HepG2 (cell line): ENCODE results near the gene JUND. TPM values are rescaled to one million over a fixed set of nuclear protein-coding genes. Genes with fewer than 3 reads are reported as not detected.

ENCODE experiments used
- CREB1 ChIP-seq, 2 experiments: fragments of 450-650 bp in 1 of 2; IDR thresholded peaks; 2 replicates each; pipeline ENCODE4 v1.6.1; 2016 to 2017; ENCODE audit warnings: control low read depth in 1 of 2, mild to moderate bottlenecking in 1 of 2, missing compliant biosample characterization in 1 of 2, missing genetic modification characterization in 1 of 2
- NFKB2 ChIP-seq: sonication (generic); formaldehyde crosslinking; IDR thresholded peaks from 2 replicates; pipeline ENCODE4 v1.4.0; 2020; ENCODE audit warnings: missing genetic modification reagents, borderline replicate concordance
- NFYC ChIP-seq: IDR thresholded peaks from 2 replicates; pipeline ENCODE4 v1.6.1; 2016; ENCODE audit warnings: missing genetic modification reagents, missing compliant biosample characterization
- PHF21A ChIP-seq: sonication (generic); formaldehyde crosslinking; IDR thresholded peaks from 2 replicates; pipeline ENCODE4 v1.5.0; 2020; ENCODE audit warnings: mild to moderate bottlenecking, missing genetic modification reagents
- POGZ ChIP-seq: sonication (generic); formaldehyde crosslinking; IDR thresholded peaks from 2 replicates; pipeline ENCODE4 v1.4.0; 2020; ENCODE audit warnings: mild to moderate bottlenecking, missing genetic modification reagents
- POLR2AphosphoS5 ChIP-seq: IDR thresholded peaks from 2 replicates; pipeline ENCODE4 v1.6.1; 2012; ENCODE audit warnings: low read depth, low read length
- PRMT3 ChIP-seq: sonication (generic); formaldehyde crosslinking; IDR thresholded peaks from 2 replicates; pipeline ENCODE4 v1.8.1; 2022; ENCODE audit warnings: low read depth, mild to moderate bottlenecking, moderate library complexity, missing genetic modification reagents, borderline replicate concordance
- PTBP1 ChIP-seq: fragments of 200-400 bp; formaldehyde crosslinking; IDR thresholded peaks from 2 replicates; pipeline ENCODE4 v1.6.1; 2018; ENCODE audit warnings: low read length, low read depth; ENCODE audit not compliant: poor library complexity, severe bottlenecking
- RORA ChIP-seq: sonication (generic); formaldehyde crosslinking; IDR thresholded peaks from 2 replicates; pipeline ENCODE4 v1.5.0; 2020; ENCODE audit warnings: mild to moderate bottlenecking, missing genetic modification reagents, moderate library complexity
- STAG1 ChIP-seq: sonication (generic); formaldehyde crosslinking; IDR thresholded peaks from 2 replicates; pipeline ENCODE4 v1.4.0; 2020; ENCODE audit warnings: missing genetic modification reagents
- ZFX ChIP-seq: sonication (generic); formaldehyde crosslinking; IDR thresholded peaks from 2 replicates; pipeline ENCODE4 v1.4.0; 2020; ENCODE audit warnings: mild to moderate bottlenecking, low read depth, missing genetic modification reagents, moderate library complexity
- ZNF230 ChIP-seq: sonication (generic); formaldehyde crosslinking; IDR thresholded peaks from 2 replicates; pipeline ENCODE4 v1.4.0; 2020; ENCODE audit warnings: mild to moderate bottlenecking, missing genetic modification reagents
- ZNF260 ChIP-seq: sonication (generic); formaldehyde crosslinking; IDR thresholded peaks from 2 replicates; pipeline ENCODE4 v1.4.0; 2020; ENCODE audit warnings: missing genetic modification reagents, low read depth, mild to moderate bottlenecking, borderline replicate concordance
- ZNF335 ChIP-seq: sonication (generic); formaldehyde crosslinking; IDR thresholded peaks from 2 replicates; pipeline ENCODE4 v1.4.0; 2020; ENCODE audit warnings: missing genetic modification reagents
- ZNF563 ChIP-seq: sonication (generic); formaldehyde crosslinking; IDR thresholded peaks from 2 replicates; pipeline ENCODE4 v1.8.0; 2022; ENCODE audit warnings: mild to moderate bottlenecking, moderate library complexity, missing genetic modification reagents
- ZNF572 ChIP-seq: sonication (generic); formaldehyde crosslinking; IDR thresholded peaks from 2 replicates; pipeline ENCODE4 v1.5.1; 2020; ENCODE audit warnings: mild to moderate bottlenecking, missing genetic modification reagents
- polyA plus RNA-seq, 8 experiments: library from polyadenylated mRNA; depleted of rRNA in 3 of 8; stranded (reverse) in 7 of 8; unstranded in 1 of 8; fragments of >200 nt; fragmentation: Illumina TruSeq in 4 of 8; extraction: Trizol in 4 of 8; gene quantifications; 2 replicates each; pipeline versions ENCODE4 v1.2.1 to v1.2.3, GENCODE V29; 2011 to 2016; ENCODE audit warnings: low read depth in 4 of 8, missing spikeins in 1 of 8, mixed read lengths in 1 of 8; ENCODE audit not compliant: insufficient read depth in 1 of 8
- total RNA-seq, 5 experiments: library from RNA; depleted of rRNA; stranded (reverse); fragments of >200 nt; fragmentation: Illumina TruSeq; extraction: Trizol; gene quantifications; 2 replicates each; pipeline ENCODE4 v1.2.3, GENCODE V29; 2016; ENCODE audit warnings: low read depth in 1 of 5
- TF ChIP-seq, protein P1 (sequence below): sonication (generic); formaldehyde crosslinking; IDR thresholded peaks from 2 replicates; pipeline ENCODE4 v1.5.0; 2020; ENCODE audit warnings: missing genetic modification reagents, mild to moderate bottlenecking, borderline replicate concordance
- TF ChIP-seq, protein P2 (sequence below): IDR thresholded peaks from 2 replicates; pipeline ENCODE4 v1.6.1; 2016; ENCODE audit warnings: missing compliant biosample characterization, missing genetic modification reagents, borderline replicate concordance
- TF ChIP-seq, protein P3 (sequence below): IDR thresholded peaks from 2 replicates; pipeline ENCODE4 v1.6.1; 2012; ENCODE audit warnings: inconsistent platforms
- TF ChIP-seq, protein P4 (sequence below): sonication (generic); formaldehyde crosslinking; conservative IDR thresholded peaks from 2 replicates; pipeline ENCODE4 v1.4.0; 2020; ENCODE audit warnings: missing genetic modification reagents
- TF ChIP-seq, protein P5 (sequence below): IDR thresholded peaks from 2 replicates; pipeline ENCODE4 v1.6.1; 2016; ENCODE audit warnings: low read depth
- TF ChIP-seq, protein P6 (sequence below): IDR thresholded peaks from 2 replicates; pipeline ENCODE4 v1.6.1; 2016; ENCODE audit warnings: missing compliant biosample characterization, missing genetic modification reagents, borderline replicate concordance

JUND gene
- total and polyA plus RNA-seq, 2 of the 13 experiments (the other 11 are each of a cell fraction or from before 2014, with no cell fraction given): 41.2 to 59.8 TPM

DNA sequence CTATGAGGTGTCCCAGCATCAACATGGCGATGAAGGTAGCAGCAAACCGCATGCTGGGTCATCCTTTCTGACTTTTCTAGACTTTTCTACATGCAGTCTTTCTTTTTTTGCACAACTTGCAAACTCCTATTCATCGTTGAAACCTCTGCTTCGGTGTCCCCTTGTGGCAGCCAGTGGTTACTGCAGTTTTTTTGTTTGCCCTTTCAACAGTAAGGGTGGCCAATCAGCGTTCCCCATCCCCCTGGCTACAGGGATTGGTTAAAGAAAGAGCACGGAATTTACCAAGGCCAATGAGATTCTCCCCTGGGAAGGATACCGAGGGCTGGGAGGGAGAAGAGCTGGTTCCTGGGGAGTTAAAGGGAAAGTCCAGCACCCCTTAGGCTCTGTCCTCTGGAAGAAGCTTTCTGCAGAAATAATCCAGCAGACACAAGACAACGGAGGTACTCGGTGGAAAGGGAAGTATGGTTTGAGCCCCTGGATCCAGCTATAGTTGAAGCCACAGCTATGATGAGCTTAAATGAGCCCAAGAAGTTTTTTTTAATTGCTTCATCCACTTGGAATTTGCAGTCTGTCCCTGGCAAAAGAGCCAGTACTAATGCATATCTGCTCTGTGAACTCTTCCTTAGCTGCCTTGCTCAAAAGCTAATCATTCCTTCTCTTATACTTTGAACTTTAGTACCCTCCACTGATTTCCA is 47.1 kb upstream of the JUND start (continued):
- TF ChIP-seq, protein P1, sequence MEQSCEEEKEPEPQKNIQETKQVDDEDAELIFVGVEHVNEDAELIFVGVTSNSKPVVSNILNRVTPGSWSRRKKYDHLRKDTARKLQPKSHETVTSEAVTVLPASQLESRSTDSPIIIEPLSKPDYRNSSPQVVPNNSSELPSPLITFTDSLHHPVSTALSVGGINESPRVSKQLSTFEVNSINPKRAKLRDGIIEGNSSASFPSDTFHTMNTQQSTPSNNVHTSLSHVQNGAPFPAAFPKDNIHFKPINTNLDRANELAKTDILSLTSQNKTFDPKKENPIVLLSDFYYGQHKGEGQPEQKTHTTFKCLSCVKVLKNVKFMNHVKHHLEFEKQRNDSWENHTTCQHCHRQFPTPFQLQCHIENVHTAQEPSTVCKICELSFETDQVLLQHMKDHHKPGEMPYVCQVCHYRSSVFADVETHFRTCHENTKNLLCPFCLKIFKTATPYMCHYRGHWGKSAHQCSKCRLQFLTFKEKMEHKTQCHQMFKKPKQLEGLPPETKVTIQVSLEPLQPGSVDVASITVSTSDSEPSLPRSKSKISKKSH (CRISPR knock-in tag): no peak
- no peak for TF ChIP-seq ZNF563 (CRISPR knock-in tag)
- TF ChIP-seq RORA (CRISPR knock-in tag): no peak
- TF ChIP-seq, protein P2, sequence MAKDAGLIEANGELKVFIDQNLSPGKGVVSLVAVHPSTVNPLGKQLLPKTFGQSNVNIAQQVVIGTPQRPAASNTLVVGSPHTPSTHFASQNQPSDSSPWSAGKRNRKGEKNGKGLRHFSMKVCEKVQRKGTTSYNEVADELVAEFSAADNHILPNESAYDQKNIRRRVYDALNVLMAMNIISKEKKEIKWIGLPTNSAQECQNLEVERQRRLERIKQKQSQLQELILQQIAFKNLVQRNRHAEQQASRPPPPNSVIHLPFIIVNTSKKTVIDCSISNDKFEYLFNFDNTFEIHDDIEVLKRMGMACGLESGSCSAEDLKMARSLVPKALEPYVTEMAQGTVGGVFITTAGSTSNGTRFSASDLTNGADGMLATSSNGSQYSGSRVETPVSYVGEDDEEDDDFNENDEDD (CRISPR knock-in tag): peak; percentile 25; the same call in 1 of the 2 replicates
- TF ChIP-seq, protein P3, sequence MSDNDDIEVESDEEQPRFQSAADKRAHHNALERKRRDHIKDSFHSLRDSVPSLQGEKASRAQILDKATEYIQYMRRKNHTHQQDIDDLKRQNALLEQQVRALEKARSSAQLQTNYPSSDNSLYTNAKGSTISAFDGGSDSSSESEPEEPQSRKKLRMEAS: peak; percentile 71; the same call in 1 of the 2 replicates
- TF ChIP-seq, protein P4, sequence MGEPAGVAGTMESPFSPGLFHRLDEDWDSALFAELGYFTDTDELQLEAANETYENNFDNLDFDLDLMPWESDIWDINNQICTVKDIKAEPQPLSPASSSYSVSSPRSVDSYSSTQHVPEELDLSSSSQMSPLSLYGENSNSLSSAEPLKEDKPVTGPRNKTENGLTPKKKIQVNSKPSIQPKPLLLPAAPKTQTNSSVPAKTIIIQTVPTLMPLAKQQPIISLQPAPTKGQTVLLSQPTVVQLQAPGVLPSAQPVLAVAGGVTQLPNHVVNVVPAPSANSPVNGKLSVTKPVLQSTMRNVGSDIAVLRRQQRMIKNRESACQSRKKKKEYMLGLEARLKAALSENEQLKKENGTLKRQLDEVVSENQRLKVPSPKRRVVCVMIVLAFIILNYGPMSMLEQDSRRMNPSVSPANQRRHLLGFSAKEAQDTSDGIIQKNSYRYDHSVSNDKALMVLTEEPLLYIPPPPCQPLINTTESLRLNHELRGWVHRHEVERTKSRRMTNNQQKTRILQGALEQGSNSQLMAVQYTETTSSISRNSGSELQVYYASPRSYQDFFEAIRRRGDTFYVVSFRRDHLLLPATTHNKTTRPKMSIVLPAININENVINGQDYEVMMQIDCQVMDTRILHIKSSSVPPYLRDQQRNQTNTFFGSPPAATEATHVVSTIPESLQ (CRISPR knock-in tag): 0 out of 2 replicates have a peak, but pooled peaks have one; percentile 37
- TF ChIP-seq ZNF335 (CRISPR knock-in tag): no peak
- peak; percentile 87 for TF ChIP-seq NFYC (CRISPR knock-in tag)
- no peak for TF ChIP-seq CREB1 (IDR thresholded peaks at IDR 0.05)
- TF ChIP-seq CREB1 (CRISPR knock-in tag; IDR thresholded peaks at IDR 0.05): peak; percentile 64
- no peak for TF ChIP-seq ZNF572
- TF ChIP-seq, protein P5, sequence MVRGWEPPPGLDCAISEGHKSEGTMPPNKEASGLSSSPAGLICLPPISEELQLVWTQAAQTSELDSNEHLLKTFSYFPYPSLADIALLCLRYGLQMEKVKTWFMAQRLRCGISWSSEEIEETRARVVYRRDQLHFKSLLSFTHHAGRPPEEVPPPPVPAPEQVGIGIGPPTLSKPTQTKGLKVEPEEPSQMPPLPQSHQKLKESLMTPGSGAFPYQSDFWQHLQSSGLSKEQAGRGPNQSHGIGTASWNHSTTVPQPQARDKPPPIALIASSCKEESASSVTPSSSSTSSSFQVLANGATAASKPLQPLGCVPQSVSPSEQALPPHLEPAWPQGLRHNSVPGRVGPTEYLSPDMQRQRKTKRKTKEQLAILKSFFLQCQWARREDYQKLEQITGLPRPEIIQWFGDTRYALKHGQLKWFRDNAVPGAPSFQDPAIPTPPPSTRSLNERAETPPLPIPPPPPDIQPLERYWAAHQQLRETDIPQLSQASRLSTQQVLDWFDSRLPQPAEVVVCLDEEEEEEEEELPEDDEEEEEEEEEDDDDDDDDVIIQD (CRISPR knock-in tag): peak; percentile 72; the same call in 1 of the 2 replicates
- no peak for TF ChIP-seq PRMT3
- TF ChIP-seq NFKB2: no peak
- peak; percentile 76; the same call in 1 of the 2 replicates for TF ChIP-seq PHF21A (CRISPR knock-in tag)
- TF ChIP-seq POGZ: peak; percentile 52; the same call in 1 of the 2 replicates
- no peak for TF ChIP-seq ZFX (CRISPR knock-in tag)
- TF ChIP-seq PTBP1: no peak
- TF ChIP-seq ZNF260 (CRISPR knock-in tag): no peak
- peak; percentile 75 for TF ChIP-seq STAG1 (CRISPR knock-in tag)
- TF ChIP-seq, protein P6, sequence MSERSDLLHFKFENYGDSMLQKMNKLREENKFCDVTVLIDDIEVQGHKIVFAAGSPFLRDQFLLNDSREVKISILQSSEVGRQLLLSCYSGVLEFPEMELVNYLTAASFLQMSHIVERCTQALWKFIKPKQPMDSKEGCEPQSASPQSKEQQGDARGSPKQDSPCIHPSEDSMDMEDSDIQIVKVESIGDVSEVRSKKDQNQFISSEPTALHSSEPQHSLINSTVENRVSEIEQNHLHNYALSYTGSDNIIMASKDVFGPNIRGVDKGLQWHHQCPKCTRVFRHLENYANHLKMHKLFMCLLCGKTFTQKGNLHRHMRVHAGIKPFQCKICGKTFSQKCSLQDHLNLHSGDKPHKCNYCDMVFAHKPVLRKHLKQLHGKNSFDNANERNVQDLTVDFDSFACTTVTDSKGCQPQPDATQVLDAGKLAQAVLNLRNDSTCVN (CRISPR knock-in tag): 0 out of 2 replicates have a peak, but pooled peaks have one; percentile 36
- no peak for TF ChIP-seq ZNF230 (CRISPR knock-in tag)
- peak; percentile 86 for TF ChIP-seq POLR2AphosphoS5
